HFFc6 (cell line): Measurements from ENCODE around the gene PHACTR4. TPM values are rescaled to one million over a fixed set of nuclear protein-coding genes. Genes with fewer than 3 reads are reported as not detected.
"Not testable (repeated sequence)": the region's sequence is repeated elsewhere in the genome, so short reads cannot be mapped to it uniquely, and the experiment has no call there.

ENCODE experiments used
- DNase-seq: peaks from one replicate; pipeline ENCODE4 v3.0.0-alpha.2; 2018
- H3K27ac Mint-ChIP-seq: 2 replicates; pipeline ENCODE4 v1.8.0; 2020; ENCODE audit warnings: mild to moderate bottlenecking, mixed read lengths
- H3K27me3 Mint-ChIP-seq: 2 replicates; pipeline ENCODE4 v1.8.0; 2021; ENCODE audit warnings: mild to moderate bottlenecking, moderate library complexity, mixed read lengths; ENCODE audit not compliant: insufficient read depth
- H3K36me3 Mint-ChIP-seq: 2 replicates; pipeline ENCODE4 v1.8.0; 2021; ENCODE audit warnings: low read depth, mixed read lengths
- H3K4me1 Mint-ChIP-seq: 2 replicates; pipeline ENCODE4 v1.8.0; 2020; ENCODE audit warnings: low read depth, mixed read lengths
- H3K4me3 Mint-ChIP-seq: 2 replicates; pipeline ENCODE4 v1.8.0; 2020; ENCODE audit warnings: mild to moderate bottlenecking, moderate library complexity, mixed read lengths
- H3K9me3 Mint-ChIP-seq: 2 replicates; pipeline ENCODE4 v1.8.0; 2020; ENCODE audit warnings: mild to moderate bottlenecking, mixed read lengths
- long read RNA-seq: library from polyadenylated mRNA; unstranded; transcript quantifications from one replicate; pipeline ENCODE4 v2.0.0, GENCODE V29; 2019
- total RNA-seq, 6 experiments: library from RNA; stranded (reverse); fragmentation: NEBNext Ultra II Directional; extraction: Animal tissue kit (Norgen Biotek cat#: 25700); gene quantifications; 2 replicates in 1 of 6; 3 replicates in 5 of 6; pipeline ENCODE4 v1.2.3, GENCODE V29; 2021
- TF ChIP-seq, protein P1 (sequence below): fragments of 200-600 bp; sonication (generic); IDR thresholded peaks from 2 replicates; pipeline ENCODE4 v1.5.0; 2021; ENCODE audit warnings: antibody characterized with exemption, mild to moderate bottlenecking

Gene PHACTR4
- 10 to 100 TPM; 19.9 to 24.4 (median 23.8) TPM for total RNA-seq
- long read RNA-seq, partial matches to known transcripts: 6 of 10 reads
- long read RNA-seq, other reads (novel, unspliced or antisense): 3 of 10 reads

DNA sequence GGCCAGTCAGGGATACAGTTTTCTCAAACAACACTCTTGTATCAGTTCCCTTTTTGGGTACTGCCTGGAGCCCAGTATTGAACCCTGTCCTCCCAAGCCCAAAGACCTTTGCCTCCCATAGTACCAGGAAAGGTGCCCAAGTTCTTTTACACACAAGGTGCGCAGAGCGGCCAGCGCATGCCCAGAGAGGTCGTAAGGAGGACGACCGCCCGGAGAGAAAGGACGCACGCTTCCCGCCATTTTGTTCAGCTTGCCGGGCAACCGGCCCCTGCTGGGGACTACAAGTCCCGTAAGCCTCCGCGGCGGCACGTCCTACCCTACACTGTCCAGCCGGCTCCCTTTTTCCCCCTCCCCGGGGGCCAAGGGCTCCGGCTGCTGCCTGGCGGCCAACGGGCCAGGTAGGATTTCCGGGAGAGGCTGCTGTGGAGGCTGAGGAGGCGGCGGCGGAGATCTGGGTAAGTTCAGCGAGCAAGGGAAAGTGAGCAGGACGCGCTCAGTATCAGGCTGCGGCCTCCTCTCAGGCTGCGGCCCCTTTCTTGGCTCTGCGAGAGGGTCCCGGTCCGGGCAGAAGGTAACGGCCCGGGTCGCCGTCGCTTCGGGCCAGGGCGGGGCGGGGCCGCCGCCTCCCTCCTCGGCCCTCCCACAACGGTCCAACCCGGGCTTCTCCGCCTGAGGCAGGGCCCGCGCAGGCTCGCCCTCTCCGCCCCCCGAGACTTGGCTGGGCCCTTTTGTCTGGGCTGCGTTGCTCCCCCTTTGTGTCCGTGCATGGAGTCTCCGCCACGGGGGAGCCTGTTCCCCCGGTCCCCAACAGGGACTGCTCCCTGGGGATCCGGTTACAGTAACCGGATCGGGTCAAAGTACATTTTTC, at the start of gene PHACTR4:
Gene PHACTR4 (plus strand): TSS at position 370 of the 868 bp plus-strand sequence. CDS start 37,708 bp downstream, outside the sequence.
- no peaks in the 10 kb centered on the region for H3K36me3 Mint-ChIP-seq
- H3K27ac Mint-ChIP-seq: peak within 1 kb of the TSS; percentile 91

DNA sequence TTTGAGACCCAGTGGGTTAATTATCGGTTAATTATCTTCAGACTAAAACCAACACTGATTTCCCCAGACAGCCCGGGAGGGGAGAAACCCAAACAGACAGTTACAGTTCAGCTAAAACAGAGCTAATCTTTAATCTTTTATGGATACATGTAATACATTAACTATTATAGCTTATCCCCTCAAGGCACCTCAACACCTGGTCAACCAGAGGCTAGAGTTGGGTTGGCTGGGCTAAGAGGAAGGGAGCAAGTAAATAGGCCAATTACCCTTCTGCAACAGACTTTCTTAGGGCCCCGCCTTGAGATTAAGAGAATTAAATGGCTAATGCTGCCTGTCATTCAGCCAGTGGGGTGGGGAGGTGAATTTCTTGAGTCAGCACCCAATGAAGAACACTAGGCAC, 47.3 kb upstream of the PHACTR4 start:
- H3K9me3 Mint-ChIP-seq: no peaks in the 10 kb centered on the region
- H3K4me3 Mint-ChIP-seq: no peak overlapping the region
- no peak for DNase-seq
- peaks cover 8% of the 10 kb centered on the region for H3K27me3 Mint-ChIP-seq
- no peak overlapping the region for H3K27ac Mint-ChIP-seq
- TF ChIP-seq, protein P1, sequence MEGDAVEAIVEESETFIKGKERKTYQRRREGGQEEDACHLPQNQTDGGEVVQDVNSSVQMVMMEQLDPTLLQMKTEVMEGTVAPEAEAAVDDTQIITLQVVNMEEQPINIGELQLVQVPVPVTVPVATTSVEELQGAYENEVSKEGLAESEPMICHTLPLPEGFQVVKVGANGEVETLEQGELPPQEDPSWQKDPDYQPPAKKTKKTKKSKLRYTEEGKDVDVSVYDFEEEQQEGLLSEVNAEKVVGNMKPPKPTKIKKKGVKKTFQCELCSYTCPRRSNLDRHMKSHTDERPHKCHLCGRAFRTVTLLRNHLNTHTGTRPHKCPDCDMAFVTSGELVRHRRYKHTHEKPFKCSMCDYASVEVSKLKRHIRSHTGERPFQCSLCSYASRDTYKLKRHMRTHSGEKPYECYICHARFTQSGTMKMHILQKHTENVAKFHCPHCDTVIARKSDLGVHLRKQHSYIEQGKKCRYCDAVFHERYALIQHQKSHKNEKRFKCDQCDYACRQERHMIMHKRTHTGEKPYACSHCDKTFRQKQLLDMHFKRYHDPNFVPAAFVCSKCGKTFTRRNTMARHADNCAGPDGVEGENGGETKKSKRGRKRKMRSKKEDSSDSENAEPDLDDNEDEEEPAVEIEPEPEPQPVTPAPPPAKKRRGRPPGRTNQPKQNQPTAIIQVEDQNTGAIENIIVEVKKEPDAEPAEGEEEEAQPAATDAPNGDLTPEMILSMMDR: no peak
- H3K36me3 Mint-ChIP-seq: no peaks in the 10 kb centered on the region
- H3K4me1 Mint-ChIP-seq: no peaks in the 10 kb centered on the region

More for the DNA sequence above, at the start of gene PHACTR4:
- no peaks in the 10 kb centered on the region for H3K9me3 Mint-ChIP-seq
- peaks cover 28% of the 10 kb centered on the region for H3K4me1 Mint-ChIP-seq
- DNase-seq: peak; percentile 88
- no peaks in the 10 kb centered on the region for H3K27me3 Mint-ChIP-seq
- H3K4me3 Mint-ChIP-seq: peak within 1 kb of the TSS; percentile 97
- TF ChIP-seq, protein P1: no peak

DNA sequence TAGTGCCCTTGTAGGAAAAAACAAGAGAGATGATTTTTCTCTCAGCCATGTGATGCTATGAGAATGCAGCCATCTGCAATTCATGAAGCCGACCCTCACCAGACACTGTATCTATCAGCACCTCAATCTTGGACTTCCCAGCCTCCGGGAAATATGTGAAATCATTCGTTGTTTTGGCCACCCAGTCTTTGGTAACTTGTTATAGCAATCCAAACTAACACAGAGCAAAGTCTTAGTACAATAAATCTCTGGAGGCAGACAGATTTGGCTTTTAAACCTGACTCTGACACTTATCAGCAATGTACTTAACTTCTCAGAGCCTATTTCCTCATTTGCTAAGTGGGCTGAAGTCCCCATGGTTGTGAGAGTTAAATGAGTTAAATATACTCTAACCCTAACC, 45.8 kb upstream of the PHACTR4 start:
- Mint-ChIP-seq H3K9me3 (peaks cover 6% of the 10 kb centered on the region), H3K4me1 (peaks cover 9% of the 10 kb centered on the region), H3K27me3 (peaks cover 7% of the 10 kb centered on the region; the same call in 1 of the 2 replicates), H3K36me3 (peaks cover 4% of the 10 kb centered on the region), H3K27ac (no peak overlapping the region), H3K4me3 (no peak overlapping the region)
- no peak for DNase-seq
- TF ChIP-seq, protein P1: no peak

DNA sequence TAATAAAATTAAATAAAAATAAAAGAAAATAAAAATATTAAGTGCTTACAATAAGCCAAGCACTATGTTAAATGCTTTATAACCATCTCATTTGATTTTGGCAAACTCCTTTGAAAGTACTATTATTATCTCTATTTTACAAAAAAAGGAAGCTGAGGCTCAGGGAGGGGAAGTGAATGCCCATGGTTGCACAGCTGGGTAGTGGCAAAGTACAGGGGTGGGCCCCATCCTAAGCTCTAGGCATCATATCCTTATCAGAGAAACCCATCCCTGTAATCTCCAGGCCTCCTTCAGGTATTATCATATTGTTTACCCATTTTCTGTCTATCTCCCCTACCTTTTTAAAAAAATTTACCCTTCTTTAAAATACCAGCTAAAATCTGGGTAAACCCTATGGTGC, 43.0 kb upstream of the PHACTR4 start:
- H3K4me1 Mint-ChIP-seq: peaks cover 20% of the 10 kb centered on the region

DNA sequence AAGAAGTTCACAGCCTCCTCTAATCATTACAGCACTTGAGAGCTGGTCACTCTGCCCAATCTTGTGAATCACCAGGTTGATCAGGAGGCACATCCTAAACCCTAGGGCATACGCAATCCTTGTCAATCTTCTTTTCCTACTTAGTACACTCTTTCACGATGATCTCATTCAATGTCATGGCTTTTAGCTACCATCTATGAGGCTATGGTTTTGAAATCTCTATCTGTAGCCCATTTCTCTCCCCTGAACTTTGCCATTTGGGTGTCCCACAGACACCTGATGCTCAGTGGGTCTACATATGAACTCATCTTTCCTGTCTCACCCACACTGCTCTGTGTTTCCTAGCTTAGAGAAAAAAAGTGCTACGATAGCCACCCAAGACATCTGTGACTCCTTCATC, 42.6 kb upstream of the PHACTR4 start:
- Mint-ChIP-seq H3K4me1 (peaks cover 20% of the 10 kb centered on the region), H3K36me3 (peaks cover 13% of the 10 kb centered on the region), H3K9me3 (peaks cover 6% of the 10 kb centered on the region), H3K4me3 (no peak overlapping the region), H3K27me3 (peaks cover 11% of the 10 kb centered on the region), H3K27ac (no peak overlapping the region)
- DNase-seq: no peak
- TF ChIP-seq, protein P1: no peak

More for the DNA sequence above, 43.0 kb upstream of the PHACTR4 start:
- TF ChIP-seq, protein P1: no peak
- Mint-ChIP-seq H3K4me3 (no peak overlapping the region), H3K27me3 (peaks cover 11% of the 10 kb centered on the region), H3K36me3 (peaks cover 13% of the 10 kb centered on the region), H3K27ac (no peak overlapping the region), H3K9me3 (peaks cover 6% of the 10 kb centered on the region)
- DNase-seq: no peak

DNA sequence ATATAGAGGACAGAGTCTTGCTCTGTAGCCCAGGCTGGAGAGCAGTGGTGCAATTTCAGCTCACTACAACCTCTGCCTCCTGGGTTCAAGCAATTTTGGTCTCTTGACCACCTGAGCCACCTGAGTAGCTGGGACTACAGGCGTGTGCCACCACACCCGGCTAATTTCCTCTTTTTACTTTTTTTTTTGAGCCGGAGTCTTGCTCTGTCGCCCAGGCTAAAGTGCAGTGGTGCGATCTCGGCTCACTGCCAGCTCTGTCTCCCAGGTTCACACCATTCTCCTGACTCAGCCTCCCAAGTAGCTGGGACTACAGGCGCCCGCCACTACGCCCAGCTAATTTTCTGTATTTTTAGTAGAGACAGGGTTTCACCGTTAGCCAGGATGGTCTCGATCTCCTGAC, 42.1 kb upstream of the PHACTR4 start:
- not testable (repeated sequence) for H3K9me3 Mint-ChIP-seq, DNase-seq, H3K27ac Mint-ChIP-seq
- Mint-ChIP-seq H3K27me3 (peaks cover 11% of the 10 kb centered on the region), H3K4me3 (peak overlapping the region; percentile 96; the same call in 1 of the 2 replicates), H3K4me1 (peaks cover 20% of the 10 kb centered on the region), H3K36me3 (peaks cover 16% of the 10 kb centered on the region)
